Measurements from ENCODE around the gene YBEY.
A peak's percentile ranks its signal among the peaks of the same experiment; 100 is the strongest.
"Not testable (repeated sequence)": the region's sequence is repeated elsewhere in the genome, so short reads cannot be mapped to it uniquely, and the experiment has no call there.

The YBEY gene

DNA sequence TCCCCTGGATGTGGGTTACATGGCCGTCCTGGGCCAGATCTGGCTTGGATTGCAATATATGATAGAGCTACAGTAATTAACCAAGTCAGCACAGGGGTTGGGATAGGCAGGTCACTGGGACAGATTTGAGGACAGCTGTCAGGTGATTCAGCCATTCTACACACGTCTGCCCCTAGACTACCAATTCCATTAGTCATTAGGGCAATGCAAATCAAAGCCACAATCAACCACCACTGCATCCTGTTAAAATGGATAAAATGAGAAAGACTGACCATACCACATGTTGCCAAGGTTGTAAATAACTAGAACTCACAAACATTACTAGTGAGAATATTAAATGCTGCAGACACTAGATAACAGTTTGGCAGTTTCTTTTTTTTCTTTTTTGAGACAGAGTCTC is 21.5 kb downstream of the YBEY start:
- no peak for DNase-seq

GRCh38 chr21:46308431-46308830 is 22.3 kb downstream of the YBEY start:
- DNase-seq, result no peak

GRCh38 chr21:46310260-46310659 is 24.1 kb downstream of the YBEY start:
- DNase-seq, result not testable (repeated sequence)

DNA sequence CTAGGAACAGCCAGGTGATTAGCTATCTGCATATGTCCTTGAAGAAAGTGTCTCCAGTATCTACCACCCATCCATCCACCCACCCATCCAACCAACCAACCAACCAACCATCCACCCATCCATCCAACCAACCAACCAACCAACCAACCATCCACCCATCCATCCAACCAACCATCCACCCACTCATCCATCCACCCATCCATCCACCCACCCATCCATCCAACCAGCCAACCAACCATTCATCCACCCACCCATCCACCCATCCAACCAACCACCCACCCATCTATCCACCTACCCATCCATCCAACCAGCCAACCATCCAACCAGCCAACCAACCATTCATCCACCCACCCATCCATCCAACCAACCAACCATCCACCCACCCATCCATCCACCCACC is 25.4 kb downstream of the YBEY start:
- DNase-seq, result no peak

DNA sequence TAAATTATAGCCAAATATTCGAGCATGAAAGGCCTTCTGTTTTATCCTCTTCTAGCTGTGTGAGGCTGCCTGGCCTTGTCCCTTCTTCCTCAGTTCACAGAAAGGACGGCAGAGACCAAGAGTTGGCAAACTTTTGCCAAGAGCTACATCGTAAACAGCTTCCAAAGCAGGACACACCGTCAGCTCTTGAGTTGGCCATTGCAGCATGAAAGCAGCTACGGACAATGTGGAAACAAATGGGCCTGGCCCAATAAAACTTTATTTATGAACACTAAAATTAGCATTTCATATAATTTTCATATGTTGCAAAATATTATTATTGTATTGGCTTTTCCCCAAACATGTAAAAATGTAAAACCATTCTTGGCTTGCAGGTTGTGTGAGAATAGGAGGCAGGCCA is 26.8 kb downstream of the YBEY start:
- no peak for DNase-seq

- no peak for DNase-seq
These were observed 28.4 kb downstream of the YBEY start for GRCh38 chr21:46314441-46315020.

GRCh38 chr21:46316708-46317324 is 30.7 kb downstream of the YBEY start:
- no peak for DNase-seq

DNA sequence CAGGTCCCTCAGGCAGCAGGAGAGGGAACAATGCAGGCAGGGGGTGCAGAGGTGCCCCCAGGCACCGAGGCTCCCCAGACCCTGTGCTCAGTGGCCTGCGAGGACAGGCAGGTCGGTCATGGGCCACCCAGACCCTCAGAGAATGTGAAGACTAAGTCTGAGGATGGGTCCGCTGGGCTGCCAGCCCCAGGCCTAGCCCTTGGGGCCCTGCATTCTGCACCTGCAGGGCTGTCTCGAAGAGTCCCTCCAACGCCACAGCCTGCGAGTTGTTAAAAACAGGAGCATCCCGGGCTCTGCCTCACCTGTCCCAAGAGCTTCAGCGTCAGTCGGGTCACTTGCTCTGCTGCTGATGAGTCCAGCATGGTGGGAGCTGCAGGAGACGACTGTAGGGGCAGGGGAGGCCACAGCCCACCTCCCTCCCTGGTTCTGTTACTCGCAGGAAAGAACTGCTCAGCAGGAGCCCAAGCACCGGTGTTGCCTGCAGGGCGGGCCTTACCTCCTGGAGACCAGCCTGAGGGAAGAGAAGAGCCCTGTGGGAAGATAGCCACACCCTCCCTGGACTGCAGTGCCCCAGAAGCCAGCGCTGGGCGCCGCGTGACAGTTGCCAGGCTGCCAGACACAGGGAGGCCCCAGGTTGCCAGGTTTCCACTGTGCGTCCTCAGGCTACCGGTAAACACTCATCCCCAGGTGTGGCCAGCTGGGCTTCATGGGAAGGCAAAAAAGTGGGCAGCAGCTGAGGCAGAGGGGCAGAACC is 31.7 kb downstream of the YBEY start:
- peak; percentile 22 for DNase-seq

- no peak for DNase-seq
These were observed 32.3 kb downstream of the YBEY start for GRCh38 chr21:46318464-46318845.

- DNase-seq, result no peak
These were observed 33.0 kb downstream of the YBEY start for GRCh38 chr21:46319186-46319585.

DNA sequence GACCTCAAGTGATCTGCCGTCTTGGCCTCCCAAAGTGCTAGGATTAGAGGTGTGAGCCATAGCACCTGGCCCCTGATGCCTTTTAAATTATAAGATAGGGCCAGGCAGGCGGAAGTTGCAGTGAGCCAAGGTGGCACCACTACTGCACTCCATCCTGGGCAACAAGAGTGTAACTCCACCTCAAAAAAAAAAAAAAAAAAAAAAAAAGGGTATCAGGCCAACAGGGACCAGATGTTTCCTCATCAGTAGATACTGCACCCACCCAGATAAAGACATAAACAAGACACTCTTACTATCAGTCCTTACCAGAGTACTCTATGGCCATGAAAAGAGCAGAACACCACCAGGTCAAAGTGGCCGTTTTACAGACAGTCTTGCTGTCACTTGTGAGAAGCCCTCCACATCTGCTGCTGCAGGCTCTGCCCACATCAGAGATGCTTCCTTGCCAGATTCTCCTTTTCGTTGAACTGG is 34.2 kb downstream of the YBEY start:
- DNase-seq, result no peak

DNA sequence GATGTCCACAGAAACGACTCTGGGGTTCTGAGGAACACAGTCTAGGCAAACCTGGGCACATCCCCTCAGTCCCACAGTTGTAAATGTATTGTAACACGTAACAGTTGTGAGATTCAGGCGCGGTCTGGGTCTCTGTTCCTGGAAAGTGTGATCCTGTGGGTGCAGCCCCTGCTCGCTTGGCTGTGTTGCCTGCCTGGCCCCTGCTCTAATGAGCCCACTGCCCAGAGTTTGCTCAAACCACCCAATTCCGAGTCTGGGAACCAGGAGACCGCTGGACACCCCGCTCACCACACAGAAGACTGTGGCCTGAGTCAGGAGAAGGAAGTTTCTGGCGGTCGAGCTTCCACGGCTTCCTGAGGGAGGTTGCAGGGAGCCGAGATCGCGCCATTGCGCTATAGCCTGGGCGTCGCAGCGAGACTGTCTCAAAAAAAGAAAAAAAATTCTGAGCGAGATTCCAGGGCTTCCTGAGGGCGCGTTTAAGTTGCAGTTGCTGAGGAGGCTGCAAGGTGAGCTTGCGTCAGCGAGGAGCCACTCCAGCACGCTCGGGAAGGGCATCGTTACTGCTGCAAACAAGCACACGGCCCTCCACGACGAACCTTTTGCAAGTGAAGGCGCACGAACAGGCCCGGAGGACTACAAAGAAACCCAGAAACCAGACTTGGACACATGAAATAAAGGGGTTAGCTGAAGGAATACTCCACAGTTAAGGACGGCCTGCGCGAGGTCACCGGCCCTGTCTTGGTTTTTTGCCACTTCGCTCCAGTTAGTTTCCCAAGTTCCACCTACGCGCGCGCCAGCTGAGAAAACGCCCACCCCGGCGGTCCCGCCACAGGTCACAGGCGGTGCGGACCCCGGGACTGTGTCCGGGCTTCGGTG is 36.4 kb downstream of the YBEY start:
- no peak for DNase-seq

DNA sequence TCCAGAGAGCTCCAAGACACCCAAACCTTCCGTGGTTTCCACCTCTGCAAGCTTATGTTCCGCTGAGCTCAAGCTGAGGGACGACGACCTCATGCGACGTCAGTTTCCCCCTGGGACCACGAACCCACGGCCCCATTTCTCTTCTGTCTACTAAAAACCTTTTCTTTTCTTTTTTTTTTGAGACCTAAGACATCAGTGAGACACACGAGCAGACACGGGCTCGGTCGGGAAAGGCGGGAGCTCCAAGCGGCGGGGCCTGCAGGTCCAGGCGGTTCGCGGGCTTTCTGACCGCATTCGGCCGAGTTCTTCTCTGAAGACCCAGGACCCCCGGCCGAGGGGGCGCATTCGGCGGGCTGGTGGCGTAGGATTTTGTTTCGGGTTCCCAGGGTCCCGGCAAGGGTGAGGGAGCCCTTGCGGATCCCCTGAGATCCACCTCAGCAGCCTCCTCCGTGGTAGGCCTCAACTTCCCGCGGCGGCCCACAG is 37.1 kb downstream of the YBEY start:
- DNase-seq, result no peak

DNA sequence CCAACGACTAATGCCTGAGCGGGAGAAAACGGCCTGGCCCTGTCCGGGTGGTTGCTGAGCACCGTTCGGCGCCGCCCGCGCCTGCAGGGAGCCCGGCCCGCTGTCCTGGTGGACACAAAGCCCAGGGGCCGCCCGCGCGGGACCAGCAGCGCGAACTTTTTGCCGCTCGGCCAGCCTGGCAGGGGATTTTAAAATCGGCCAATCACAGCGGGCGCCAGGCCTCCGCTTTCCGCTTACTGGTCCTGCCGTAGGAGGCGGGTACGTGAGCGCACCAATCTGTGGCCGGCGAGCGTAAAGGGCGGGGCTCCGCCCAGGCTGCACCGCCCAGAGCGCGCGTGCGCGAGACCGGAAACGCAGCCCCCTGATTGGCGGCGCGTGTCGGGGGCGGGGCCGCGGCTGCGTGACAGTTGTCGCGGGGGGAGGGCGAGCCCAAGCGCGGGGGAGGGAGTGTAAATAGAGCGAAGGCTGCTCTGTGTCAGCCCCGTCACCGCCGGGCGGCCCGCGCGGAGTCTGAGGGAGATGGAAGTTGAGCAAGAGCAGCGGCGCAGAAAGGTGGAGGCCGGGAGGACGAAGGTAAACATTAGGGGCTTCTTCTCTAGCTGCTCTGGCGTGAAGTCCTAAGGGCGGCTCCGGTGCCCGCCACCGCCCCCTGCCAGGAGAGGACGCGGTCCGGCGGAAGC is 37.7 kb downstream of the YBEY start, which contains the start of the genes C21orf58 and PCNT:
Gene C21orf58, minus strand, starts transcription at position 161 of the 680 bp plus-strand sequence. CDS start 1,132 bp downstream, outside the sequence.
Gene PCNT, plus strand, starts transcription at position 447 of the 680 bp plus-strand sequence. Its CDS starts 73 bp downstream, at position 520.
- peak; percentile 93 for DNase-seq

DNA sequence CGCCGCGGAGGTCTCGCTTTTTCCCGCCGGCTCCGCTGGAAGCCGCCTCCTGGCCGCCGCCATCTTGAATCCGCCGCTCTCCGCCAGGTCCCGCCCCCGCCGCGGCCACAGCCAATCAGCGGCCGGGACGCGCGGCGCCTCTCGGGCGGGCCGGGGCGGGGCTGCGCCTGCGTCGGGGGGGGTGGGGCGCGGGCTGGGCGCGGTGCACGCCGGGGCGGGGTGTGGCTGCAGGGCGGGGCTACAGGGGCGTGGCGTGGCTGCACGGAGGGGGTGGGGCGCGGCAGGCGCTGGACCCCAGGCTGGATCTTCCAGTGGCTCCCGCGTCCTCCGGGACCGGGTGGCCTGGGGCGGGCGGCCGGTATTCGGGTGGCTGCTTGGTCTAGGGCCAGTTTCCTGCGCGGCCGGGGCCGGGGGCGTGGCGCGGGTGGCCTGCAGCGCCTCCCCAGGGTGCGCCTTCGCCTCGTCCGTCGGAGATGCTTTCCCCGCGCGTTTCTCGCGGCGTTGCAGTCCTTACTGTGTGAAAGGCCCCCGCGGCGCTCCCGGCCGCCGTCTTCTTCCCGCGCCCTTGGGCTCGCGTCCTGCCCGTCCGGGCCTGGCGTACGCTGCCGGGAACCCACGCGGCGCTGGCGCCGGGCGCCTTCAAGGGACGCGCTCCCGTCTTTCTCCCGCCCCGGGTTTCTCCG is 38.4 kb downstream of the YBEY start:
- peak; percentile 77 for DNase-seq

DNA sequence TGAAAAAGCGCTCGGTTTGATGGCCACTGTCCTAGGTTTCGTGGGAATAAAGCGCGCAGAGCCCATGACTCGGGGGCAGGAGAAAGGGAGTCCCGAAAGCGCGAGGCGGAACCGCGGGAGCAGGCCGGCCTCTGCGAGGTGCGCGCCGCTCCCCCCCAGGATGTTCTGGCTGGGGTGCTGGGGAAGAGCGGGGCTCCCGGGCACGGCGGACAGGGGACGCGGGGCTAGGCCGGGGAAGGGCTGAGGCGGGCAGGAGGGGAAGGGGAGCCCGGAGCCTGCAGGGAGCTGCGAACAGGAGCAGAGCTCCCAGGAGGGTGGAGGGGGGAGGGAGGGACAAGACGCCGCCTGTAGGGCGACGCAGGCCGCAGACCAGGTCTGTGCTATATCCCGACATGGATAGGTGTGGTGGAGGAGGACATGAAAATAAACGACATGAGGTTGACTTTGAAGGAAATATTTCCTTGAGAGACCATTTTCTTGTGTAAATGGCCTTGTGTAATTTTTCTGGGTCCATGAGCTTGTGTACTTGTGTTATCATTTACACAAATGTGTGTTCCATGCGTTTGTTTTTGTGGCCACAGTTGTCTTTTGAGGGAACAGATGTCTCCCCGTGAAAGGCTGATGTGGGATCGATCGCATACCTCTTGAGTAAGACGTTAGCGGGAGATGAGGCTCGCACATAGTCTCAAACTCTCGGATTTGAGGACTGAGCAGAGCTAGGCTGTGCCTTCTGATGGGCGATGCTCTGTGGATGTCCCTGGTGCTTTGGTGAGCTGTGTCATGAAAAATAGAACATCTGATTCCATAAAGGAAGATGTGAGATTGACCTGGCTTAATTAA is 39.2 kb downstream of the YBEY start:
- DNase-seq, result peak; percentile 46

DNA sequence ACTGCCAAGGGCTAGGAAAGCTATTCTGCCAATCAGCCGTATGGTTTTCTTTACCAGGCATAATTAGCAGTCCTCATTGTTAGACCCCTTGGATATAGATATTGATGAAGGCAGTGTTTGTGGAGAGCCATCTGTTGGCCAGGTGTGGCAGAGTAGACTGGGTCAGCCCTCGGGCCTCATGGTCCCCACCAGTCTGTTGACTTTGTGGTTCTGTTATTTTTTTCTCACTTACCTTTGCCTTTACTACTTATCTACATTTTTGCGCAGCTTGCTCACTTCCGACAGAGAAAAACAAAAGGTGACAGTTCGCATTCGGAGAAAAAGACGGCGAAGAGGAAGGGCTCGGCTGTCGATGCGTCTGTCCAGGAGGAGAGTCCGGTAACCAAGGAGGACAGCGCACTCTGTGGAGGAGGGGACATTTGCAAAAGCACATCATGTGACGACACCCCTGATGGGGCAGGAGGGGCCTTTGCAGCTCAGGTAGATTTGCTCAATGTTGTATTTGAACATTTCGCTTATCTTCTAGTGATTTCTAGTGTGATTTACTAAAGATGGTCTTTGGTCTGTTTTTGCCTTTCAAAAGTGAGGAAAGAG is 40.1 kb downstream of the YBEY start:
- DNase-seq, result peak; percentile 12

DNA sequence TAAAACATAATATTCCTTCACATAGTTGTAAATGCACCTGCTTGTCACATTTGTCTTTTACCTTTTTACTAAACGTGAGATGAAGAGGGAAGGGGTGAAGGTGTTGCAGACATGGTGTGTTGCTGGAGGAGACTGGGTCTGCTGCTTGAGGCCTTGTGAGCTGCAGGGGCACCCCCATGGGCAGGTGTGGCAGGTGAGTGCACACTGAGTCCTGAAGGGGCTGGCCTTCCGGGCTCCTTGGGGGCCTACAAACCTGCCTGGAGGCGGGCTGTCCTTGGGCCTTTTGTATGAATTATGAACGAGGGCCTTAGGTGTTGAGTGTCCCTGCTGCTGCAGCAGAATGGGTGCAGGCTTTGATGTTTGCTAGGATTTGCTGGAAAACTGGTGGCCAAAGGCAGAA is 41.6 kb downstream of the YBEY start:
- DNase-seq, result no peak

GRCh38 chr21:46328151-46328550 is 42.0 kb downstream of the YBEY start:
- no peak for DNase-seq

DNA sequence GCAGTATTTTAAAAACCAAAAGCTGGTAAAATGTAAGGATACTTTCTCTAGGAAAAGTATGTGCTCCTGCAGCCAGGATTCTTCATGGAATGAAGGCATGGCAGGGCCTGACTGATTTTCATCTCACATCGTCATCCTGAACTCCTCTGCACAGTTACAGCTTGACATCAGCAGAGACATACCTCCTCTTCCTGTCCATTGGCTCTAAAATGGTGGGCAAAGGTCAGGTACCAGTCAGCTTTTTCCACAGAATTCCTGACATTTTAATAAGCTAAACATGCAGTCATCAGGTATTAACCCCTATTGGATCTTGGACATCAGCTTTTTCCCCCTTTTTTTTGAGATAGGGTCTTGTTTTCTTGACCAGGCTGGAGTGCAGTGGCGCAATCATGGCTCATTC is 43.7 kb downstream of the YBEY start:
- no peak for DNase-seq

Data from NCI-H526 treated with DMSO at 0.1 percent for 48 hours (cell line).